Measurements from ENCODE around the gene MRPL16.

MRPL16 gene

GRCh38 chr11:59802639-59803176, 7.9 kb downstream of the MRPL16 start (continued):
- 0 out of 2 replicates have a peak, but pooled peaks have one; percentile 19 for TF ChIP-seq ZNF660 (tag by site-specific recombination; IDR thresholded peaks at IDR 0.05)

GRCh38 chr11:59801981-59802638, 8.5 kb downstream of the MRPL16 start:
- Histone ChIP-seq H3K4me3 (ENCODE audit: low read depth, low read length) (no peak overlapping the region), H3K27ac (ENCODE audit: extremely low read depth, low read depth, low read length) (no peak overlapping the region), H3K36me3 (ENCODE audit: control insufficient read depth in 2 of 2, insufficient read depth in 1 of 2, low read length in 2 of 2) (peaks cover 0 to 74% of the 10 kb centered on the region in 2 experiments; a peak in 2 of 3 replicates), H3K9me3 (ENCODE audit: control insufficient read depth, insufficient read depth, low read depth, low read length) (no peaks in the 10 kb centered on the region), H3K4me1 (ENCODE audit: control insufficient read depth, insufficient read depth, low read length) (no peaks in the 10 kb centered on the region)
- ChIA-PET POLR2A (interaction anchor here (0.8 to 3.5 kb wide), 3 partner anchors 8 to 49 kb away, joined by 3 to 28 read pairs (median 3); partner anchors contain the start of genes MRPL16 and STX3), CTCF (interaction anchor here (0.6 to 12.5 kb wide), 19 partner anchors 8 to 1644 kb away, joined by 3 to 110 read pairs (median 5); partner anchors contain the start of genes MRPL16 and STX3)
- TF ChIP-seq SCRT2 (tag by site-specific recombination; IDR thresholded peaks at IDR 0.05) = 0 out of 2 replicates have a peak, but pooled peaks have one; percentile 23
- peak; percentile 83 for TF ChIP-seq OSR2 (tag by site-specific recombination; IDR thresholded peaks at IDR 0.05)
- no peak for TF ChIP-seq OVOL3 (tag by site-specific recombination; IDR thresholded peaks at IDR 0.05)
- TF ChIP-seq ZNF629 (tag by site-specific recombination; IDR thresholded peaks at IDR 0.05) = 0 out of 2 replicates have a peak, but pooled peaks have one; percentile 20
- peak; percentile 42; the same call in 1 of the 2 replicates for TF ChIP-seq PRDM10 (tag by site-specific recombination; IDR thresholded peaks at IDR 0.05)
- no peak for TF ChIP-seq ZNF555 (tag by site-specific recombination; conservative IDR thresholded peaks at IDR 0.05)

- TF ChIP-seq ZFP3 (tag by site-specific recombination; IDR thresholded peaks at IDR 0.05; ENCODE audit: low read depth) (no peak), ZNF660 (tag by site-specific recombination; IDR thresholded peaks at IDR 0.05) (no peak), KLF7 (tag by site-specific recombination; IDR thresholded peaks at IDR 0.05; ENCODE audit: borderline replicate concordance) (no peak), ZNF585B (tag by site-specific recombination; IDR thresholded peaks at IDR 0.05) (no peak), HOXC10 (CRISPR knock-in tag; IDR thresholded peaks at IDR 0.05) (no peak), ZNF132 (tag by site-specific recombination; IDR thresholded peaks at IDR 0.05; ENCODE audit: borderline replicate concordance) (no peak), ZNF561 (tag by site-specific recombination; IDR thresholded peaks at IDR 0.05; ENCODE audit: borderline replicate concordance) (no peak), SALL2 (tag by site-specific recombination; IDR thresholded peaks at IDR 0.05; ENCODE audit: borderline replicate concordance) (no peak), SCRT2 (tag by site-specific recombination; IDR thresholded peaks at IDR 0.05) (no peak), ZNF692 (tag by site-specific recombination; IDR thresholded peaks at IDR 0.05) (no peak), ZFP41 (tag by site-specific recombination; IDR thresholded peaks at IDR 0.05; ENCODE audit: borderline replicate concordance) (no peak), ZNF423 (tag by site-specific recombination; IDR thresholded peaks at IDR 0.05) (no peak), YY2 (tag by site-specific recombination; IDR thresholded peaks at IDR 0.05) (no peak), ZNF433 (tag by site-specific recombination; IDR thresholded peaks at IDR 0.05; ENCODE audit: low read depth) (no peak), ZNF548 (tag by site-specific recombination; IDR thresholded peaks at IDR 0.05) (no peak)
- H3K4me1 ChIP-seq (ENCODE audit: control insufficient read depth, insufficient read depth, low read length) = no peaks in the 10 kb centered on the region
- H3K36me3 ChIP-seq (ENCODE audit: control insufficient read depth in 2 of 2, insufficient read depth in 1 of 2, low read length in 2 of 2) = peaks cover 0 to 74% of the 10 kb centered on the region in 2 experiments; a peak in 1 of 3 replicates
- H3K9me3 ChIP-seq (ENCODE audit: control insufficient read depth, insufficient read depth, low read depth, low read length) = no peaks in the 10 kb centered on the region
- H3K27ac ChIP-seq (ENCODE audit: extremely low read depth, low read depth, low read length) = no peak overlapping the region
- CTCF ChIA-PET = interaction anchor here (0.8 to 12.5 kb wide), 15 partner anchors 9 to 264 kb away, joined by 3 to 110 read pairs (median 5); partner anchors contain the start of genes MRPL16 and STX3
- POLR2A ChIA-PET = interaction anchor here (0.8 to 3.5 kb wide), 3 partner anchors 9 to 48 kb away, joined by 3 to 28 read pairs (median 3); partner anchors contain the start of genes MRPL16 and STX3
- H3K4me3 ChIP-seq (ENCODE audit: low read depth, low read length) = no peak overlapping the region
These were observed 9.3 kb downstream of the MRPL16 start for GRCh38 chr11:59801160-59801706.

Measured in HEK293 (cell line).